ENCODE measurements around the gene MT1F.
"Not testable (repeated sequence)": the region's sequence is repeated elsewhere in the genome, so short reads cannot be mapped to it uniquely, and the experiment has no call there.

Gene MT1F

DNA sequence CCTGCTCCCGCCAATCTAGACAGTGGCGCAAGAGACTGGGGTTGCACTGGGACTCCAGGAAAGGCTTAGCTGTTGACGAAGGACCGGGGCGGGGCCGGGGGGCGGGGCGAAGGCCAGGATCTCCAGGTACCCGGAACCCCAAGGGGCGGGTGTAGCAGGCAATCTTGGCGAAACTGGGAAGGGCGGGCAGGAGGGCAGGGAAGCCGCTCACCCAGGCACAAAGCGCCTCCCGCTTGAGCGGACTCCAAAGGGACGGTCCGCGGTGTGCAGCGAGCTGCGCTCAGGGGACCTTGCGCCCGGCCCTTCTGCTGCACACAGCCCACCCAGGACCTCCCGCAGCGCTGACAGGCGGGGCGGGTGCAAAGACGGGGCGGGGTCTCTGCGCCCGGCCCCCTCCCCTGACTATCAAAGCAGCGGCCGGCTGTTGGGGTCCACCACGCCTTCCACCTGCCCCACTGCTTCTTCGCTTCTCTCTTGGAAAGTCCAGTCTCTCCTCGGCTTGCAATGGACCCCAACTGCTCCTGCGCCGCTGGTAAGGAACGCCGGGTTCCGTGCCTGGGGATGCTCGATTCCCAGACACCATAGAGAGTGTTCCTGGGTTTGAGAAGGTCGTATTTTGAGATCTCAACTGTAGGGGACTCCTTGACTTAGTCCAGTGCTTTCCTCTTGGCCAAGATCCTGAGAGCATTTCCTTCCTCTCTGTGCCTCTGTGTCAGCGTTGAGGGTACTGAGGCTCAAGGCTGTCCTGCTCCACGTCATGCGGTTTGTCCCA is at the start of gene MT1F:
MT1F (plus strand) TSS at position 405 of the 772 bp plus-strand sequence; CDS start at position 505, 100 bp downstream.
- DNase-seq, result peak; percentile 56 to 74

DNA sequence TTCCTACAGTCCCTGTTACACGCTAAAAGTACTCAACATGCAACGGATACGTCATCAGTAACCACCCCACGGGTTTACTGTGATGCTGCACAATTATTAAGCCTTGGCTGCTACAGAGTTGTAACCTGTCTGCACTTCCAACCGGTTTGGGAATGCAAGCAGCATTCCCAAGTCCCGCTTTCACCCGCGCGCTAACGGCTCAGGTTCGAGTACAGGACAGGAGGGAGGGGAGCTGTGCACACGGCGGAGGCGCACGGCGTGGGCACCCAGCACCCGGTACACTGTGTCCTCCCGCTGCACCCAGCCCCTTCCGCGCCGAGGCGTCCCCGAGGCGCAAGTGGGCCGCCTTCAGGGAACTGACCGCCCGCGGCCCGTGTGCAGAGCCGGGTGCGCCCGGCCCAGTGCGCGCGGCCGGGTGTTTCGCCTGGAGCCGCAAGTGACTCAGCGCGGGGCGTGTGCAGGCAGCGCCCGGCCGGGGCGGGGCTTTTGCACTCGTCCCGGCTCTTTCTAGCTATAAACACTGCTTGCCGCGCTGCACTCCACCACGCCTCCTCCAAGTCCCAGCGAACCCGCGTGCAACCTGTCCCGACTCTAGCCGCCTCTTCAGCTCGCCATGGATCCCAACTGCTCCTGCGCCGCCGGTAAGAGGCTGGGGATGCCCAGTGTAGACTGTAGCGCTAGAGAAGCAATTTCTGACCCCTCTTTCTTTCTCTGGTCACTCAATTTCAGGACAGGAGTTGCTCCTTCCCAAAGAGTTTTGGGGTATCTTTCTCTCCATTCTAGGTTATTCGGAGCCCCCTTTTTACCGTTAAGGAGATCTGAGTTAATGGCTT is 49.5 kb upstream of the MT1F start, which contains the start of gene MT2A:
MT2A (plus strand) TSS at position 542 of the 833 bp plus-strand sequence; CDS start at position 614, 72 bp downstream.
- DNase-seq, result peak; percentile 84 to 87

DNA sequence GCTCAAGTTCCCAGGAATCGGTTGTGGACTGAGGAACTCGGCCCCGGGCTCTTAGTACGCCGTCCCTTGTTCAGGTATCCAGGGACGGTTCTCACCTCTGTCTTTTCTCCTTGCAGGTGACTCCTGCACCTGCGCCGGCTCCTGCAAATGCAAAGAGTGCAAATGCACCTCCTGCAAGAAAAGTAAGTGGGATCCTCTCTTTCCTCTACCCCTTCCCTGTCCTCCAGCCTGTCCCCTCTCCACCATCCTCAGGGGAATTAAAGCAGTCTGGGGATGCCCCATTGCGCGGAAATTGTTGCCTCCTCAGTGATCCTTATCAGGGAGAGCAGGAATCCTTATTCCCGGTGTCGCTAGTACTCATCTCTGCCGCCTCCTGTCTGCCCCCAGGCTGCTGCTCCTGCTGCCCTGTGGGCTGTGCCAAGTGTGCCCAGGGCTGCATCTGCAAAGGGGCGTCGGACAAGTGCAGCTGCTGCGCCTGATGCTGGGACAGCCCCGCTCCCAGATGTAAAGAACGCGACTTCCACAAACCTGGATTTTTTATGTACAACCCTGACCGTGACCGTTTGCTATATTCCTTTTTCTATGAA is 48.8 kb upstream of the MT1F start:
- DNase-seq, result no peak

DNA sequence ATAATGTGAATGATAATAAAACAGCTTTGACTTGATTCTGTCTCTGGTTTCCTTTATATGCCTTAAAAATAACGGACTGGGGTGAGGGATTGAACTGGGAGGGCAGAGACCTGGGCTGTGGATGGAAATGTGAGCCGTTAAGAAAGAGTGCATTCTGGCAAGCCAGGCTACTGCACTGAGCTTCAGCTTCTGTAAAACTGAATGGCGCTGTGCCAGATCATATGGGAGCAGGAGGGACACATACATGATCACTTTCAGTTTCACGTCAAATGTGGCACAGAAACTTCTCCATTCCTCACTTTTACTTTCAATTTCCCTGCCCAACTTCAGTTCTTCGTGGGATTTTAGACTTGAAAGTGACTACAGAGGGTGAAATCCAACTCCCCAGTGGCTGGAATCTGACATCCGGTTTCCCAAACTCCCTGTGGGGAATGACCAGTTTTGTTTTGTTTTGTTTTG is 48.3 kb upstream of the MT1F start:
- DNase-seq, result peak; percentile 78 to 80

DNA sequence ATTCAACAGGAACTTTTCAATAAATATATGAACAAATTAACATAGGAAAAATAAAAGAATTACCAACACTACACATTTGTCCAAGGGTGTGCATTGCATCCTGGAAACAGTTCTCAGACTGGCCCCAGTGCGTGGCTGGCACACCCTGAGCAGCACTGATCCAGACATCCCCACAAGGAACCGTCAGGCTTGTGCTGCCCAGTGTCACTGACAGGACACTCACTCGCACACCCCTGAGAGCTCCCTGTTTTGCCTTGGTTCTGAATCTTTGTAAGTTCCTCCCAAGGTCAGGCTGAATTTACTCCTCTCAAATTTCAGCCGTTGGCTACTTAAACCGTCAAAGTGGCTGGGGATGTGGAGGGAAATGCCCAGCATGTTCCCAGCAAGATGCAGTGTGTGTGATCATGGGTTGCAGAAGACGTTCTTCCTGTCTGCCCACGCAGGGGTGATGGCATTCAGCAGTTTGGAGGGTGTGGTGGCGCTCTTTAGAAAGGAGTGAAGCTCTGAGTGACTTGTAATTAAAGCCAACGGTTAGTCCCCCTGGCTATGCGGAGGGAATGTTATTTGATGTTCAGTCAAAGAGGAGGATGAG is 47.6 kb upstream of the MT1F start:
- DNase-seq, result peak; percentile 75 to 76

DNA sequence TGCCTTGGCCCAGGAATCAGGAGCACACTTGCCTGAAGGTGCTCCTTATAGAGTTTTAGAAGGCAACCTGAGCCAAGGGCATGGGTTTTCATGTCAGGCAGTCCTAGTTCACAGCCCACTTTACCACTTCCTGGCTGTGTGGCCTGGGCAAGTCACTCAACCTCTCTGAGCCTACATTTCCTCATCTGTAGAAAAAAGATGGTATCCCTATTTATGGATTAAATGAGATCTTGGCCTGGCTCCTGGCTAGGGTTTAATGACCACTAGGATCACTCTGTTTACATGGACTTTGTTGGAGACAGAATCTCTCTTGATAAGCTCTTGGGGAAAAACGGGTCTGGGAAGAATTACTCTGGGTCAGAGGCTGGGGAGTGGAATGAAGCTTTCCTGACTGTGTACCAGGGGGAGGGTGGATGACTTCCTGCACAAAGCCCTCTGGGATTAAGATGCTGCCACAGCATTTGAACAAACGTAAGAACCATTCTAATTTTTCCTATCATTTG is 47.1 kb upstream of the MT1F start:
- DNase-seq, result no peak

DNA sequence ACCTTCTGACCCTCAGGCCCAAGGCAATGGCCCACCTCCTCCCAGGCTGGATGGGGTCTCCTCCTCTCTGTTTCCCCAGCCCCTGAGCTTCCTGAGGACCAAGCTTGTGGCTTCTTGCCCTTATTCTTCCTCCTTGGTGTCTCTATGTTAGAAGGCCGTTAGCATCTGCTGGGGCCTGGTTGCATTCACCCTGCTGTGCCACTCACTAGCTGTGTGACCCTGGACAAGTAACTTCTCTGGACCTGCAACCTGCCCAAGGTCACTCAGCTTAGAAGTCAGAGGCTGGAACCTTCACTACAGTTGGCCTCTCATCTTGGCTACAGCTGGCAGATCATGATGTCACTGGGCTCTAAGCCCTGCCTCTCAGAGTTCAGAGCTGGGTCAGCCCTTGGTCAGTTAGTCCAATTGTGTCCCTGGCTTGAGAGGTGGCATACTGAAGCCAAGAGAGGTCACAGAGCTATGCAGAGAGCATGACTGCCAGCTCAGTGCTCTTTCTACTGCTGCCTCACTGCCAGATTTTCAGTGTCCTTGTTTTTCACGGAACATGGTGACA is 46.4 kb upstream of the MT1F start:
- no peak for DNase-seq

DNA sequence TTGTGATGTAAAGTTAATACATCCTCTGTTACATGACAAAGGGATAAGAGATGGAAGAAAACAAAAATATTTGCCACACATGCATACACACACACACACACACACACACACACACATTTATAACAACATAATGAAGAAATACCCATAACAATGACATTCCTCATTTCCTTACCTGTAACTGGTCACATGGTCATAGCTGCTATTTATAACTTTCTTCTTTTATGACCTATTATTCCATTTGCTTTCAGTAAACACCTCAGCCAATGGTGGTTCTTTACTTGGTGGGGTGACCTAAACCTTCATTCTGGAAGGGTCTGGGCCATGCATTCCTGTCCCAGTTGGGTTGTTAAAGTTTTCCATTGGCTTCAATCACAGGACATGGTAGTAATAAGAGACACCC is 44.1 kb upstream of the MT1F start:
- DNase-seq, result no peak

DNA sequence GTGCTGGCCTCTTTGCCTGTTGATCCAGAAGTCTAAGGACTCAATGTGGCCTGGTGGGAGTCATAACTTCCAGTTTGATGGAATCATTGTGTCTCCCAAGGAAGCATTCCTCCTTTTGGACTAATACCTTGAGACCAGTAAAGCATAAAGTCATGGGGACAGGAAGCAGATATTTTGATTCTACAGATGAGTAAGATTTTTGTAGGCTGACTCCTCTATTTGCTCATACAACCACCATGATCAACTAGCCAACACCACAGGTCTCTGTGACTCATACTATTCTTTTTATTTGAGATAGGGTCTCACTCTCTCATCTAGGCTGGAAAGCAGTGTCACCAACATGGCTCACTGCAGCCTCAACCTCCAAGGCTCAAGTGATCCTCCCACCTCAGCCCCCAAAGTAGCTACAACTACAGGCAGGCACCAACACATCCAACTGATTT is 43.2 kb upstream of the MT1F start:
- no peak for DNase-seq

DNA sequence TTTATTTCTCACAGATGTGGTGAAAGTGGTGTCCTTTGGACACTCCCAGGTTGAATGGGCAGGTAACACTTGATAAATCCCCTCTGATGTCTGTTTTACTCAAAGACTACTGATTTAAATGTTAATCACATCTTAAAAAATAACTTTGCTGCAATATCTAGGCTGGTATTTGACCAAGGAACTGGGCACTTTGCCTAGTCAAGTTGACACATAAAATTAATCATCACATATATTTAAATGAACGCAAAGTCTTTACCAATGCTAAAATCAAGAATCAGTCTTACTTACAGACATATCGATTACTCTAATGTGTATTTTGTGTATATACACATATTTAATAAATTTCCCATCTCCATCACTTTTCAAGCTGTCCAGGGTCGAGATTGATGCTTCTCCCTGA is 42.4 kb upstream of the MT1F start:
- no peak for DNase-seq

DNA sequence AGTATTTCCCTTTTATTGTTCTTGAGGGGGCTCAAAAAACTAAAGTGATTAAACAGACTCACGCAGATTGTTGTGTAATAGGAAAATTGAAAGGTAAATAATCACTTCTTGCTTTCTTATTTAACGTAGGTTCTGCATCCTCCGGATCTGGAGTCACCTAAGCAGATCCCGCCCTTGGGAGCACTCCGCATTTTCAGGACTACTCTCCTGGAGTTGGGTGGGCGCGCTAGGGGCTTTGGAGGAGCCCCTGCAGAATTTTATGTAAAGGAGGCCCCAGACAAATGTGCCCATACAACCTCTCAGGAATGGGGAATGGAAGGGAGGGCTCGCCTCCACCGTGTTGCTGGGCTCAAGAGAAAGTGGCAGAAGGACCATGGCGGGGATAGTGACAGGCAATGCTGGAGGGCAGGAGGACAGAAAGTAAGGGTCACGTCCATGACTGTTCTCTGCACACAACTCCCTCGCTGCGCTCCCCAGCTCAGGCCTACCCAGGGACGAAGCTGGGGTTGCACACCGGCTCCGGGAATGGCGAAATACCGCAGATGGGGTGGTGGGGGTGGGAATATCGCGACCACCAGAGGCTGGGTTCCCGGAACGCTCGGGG is 41.0 kb upstream of the MT1F start:
- no peak for DNase-seq

DNA sequence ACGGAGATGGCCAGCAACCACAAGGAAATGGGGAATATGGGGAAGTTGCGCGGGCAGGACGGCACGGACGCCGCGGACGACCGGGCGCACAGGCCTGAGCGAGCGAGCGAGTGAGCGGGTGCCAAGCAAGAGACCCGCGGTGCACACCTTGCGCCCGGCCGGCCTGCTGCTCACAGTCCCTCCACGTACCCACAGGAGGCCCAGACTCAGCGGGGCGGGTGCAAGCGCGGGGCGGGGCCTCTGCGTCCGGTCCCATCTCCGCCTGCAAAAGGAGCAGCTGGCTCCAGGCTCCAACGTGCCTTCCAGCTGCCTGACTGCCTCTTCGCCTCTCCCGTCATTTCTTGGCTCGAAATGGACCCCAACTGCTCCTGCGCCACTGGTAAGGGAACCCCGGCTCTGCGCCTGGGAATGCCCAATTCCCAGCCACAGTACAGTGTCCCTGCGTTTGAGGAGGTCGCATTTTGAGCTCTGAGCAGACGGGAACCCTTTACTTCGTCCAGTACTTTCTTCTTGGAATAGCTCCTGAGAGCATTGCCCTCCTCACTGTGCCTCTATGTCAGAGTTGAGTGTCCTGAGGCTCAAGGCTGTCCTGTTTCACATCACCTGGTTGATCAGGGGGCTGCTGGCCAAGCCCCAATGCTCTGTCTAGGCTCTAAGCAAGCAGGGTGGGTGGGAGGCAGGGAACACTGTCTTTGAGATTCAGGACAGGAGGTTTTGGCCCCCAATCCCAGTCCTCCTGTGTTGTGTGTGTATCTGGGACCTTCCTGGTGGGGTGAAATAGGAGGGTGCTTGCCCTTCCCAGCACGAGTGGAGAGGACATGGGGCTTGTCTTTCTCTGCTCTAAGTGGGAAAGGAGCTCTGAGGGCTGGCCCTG is 40.3 kb upstream of the MT1F start:
- DNase-seq, result peak in 1 of 2 donors; percentile 42

DNA sequence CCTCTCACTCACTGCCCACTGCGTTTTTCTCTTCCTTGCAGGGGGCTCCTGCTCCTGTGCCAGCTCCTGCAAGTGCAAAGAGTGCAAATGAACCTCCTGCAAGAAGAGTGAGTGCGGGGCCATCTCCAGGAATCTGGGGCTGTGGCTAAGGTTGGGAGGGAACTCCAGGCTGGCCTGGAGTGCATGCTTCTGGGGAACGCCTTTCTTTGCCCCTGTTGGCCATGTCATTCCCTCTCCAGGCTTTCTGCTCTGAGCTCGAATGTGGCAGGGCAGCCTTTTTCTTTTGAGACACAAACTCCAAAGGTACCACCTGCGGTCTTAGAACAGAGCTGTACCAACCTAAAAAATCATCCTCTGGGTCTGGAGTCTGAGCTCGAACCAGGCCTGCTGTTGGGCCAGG is 39.6 kb upstream of the MT1F start:
- DNase-seq, result no peak

DNA sequence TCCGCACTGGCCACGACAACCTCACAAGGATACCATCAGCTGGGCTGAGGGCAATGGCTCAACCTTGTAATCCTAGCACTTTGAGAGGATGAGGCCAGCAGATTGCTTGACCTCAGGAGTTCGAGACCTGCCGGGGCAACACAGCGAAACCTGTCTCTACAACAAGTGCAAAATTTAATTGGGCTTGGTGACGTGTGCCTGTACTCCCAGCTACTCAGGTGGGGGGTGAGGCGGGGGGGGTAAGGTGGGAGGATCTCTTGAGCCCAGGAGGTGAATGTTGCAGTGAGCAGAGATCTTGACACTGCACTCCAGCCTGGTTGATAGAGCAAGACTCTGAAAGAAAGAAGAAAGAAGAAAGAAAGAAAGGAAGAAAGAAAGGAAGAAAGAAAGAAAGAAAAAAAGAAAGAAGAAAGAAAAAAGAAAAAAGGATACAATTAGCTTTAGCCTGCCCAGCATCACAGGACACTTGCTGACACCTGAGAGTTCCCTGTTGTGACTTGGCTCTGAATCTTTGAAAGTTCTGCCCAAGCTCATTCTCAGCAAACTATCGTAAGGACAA is 37.3 kb upstream of the MT1F start:
- DNase-seq, result no peak

DNA sequence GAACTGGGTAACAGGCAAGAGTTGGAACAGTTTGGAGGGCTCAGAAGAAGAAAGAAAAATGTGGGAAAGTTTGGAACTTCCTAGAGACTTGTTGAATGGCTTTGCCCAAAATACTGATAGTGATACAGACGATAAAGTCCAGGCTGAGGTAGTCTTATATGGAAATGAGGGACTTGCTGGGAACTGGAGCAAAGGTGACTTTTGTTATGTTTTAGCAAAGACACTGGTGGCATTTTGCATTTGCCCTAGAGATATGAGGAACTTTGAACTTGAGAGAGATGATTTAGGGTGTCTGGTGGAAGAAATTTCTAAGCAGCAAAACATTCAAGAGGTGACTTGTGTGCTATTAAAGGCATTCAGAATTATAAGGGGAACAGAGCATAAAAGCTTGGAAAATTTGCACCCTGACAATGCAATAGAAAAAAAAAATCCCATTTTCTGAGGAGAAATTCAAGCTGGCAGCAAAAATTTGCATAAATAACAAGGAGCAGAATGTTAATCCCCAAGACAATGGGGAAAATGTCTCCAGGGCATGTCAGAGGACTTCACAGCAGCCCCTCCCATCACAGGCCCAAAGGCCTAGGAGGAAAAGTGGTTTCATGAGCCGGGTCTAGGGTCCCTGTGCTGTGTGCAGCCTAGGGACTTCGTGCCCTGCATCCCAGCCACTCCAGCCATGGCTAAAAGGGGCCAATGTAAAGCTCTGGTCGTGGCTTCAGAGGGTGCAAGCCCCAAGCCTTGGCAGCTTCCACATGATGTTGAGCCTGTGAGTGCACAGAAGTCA is 35.9 kb upstream of the MT1F start:
- not testable (repeated sequence) for DNase-seq

DNA sequence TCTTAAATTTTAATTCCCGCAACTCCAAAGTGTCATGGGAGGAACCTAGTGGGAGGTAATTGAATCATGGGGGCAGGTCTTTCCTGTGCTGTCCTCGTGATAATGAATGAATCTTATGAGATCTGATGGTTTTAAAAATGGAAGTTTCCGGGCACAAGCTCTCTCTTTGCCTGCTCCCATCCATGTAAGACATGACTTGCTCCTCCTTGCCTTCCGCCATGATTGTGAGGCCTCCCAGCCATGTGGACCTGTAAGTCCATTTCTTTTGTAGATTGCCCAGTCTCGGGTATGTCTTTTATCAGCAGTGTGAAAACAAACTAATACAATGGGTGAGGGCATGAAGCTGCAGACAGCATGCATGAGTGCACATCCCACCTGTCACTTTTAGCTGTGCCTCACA is 34.6 kb upstream of the MT1F start:
- not testable (repeated sequence) for DNase-seq

DNA sequence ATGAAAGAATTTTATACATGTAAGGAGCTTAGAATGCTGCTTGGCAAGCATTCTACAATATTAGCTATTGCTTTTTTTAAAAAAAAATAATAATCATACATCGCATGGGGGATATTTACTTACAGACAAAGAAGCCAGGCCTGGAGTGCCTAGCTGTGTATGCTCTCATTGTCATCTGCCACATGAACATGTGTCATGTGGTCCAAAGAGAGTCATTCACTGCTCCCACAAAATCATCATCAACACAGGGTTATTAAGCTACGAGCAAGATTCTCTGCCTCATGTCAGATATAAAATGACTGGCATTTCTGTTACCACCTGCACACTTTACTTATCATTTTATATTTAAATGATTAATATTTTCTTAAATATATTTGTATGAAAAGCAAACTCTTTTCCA is 34.1 kb upstream of the MT1F start:
- no peak for DNase-seq

DNA sequence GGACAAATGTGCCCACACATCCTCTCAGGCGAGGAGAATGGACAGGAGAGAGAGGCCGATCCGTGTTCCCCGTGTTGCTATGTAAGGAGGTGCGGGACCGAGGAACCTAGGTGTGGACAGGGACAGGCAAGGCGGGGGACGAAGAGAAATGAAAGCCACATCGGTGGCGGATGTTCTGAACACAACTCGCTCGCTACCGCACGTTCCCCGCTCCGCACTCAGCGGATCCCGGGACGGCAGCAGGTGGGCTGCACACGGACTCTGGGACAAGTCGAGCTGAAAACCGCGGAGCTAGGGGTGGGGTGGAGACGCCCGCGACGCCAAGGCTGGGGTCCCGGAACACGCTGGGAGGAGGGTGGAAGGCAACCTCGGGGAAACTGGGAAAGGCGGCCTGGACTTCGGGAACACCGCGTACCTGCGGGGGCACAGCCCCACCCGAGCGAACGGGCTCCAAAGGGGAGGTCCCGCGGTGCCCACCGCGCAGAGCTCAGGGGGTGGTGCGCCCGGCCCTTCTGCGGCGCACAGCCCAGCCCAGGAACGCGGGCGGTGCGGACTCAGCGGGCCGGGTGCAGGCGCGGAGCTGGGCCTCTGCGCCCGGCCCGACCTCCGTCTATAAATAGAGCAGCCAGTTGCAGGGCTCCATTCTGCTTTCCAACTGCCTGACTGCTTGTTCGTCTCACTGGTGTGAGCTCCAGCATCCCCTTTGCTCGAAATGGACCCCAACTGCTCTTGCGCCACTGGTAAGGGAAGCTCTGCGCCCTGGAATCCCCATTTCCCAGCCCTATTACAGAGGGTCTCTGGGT is 32.4 kb upstream of the MT1F start, which contains the start of gene MT1E:
MT1E (plus strand) TSS at position 642 of the 803 bp plus-strand sequence; CDS start at position 713, 71 bp downstream.
- DNase-seq, result peak; percentile 24 to 25
